HG03342 (cell line): ENCODE results near the gene FCN3.
"Not testable (repeated sequence)": the region's sequence is repeated elsewhere in the genome, so short reads cannot be mapped to it uniquely, and the experiment has no call there.

ENCODE experiments used
- ATAC-seq: cut with Tn5 transposase; IDR thresholded peaks from one replicate; pipeline ENCODE4 v1.9.1; 2021; ENCODE audit warnings: mild to moderate bottlenecking, moderate library complexity; ENCODE audit not compliant: unreplicated experiment

Gene FCN3

GRCh38 chr1:27399251-27400025 lies 24.8 kb upstream of the FCN3 start:
- ATAC-seq: no peak

GRCh38 chr1:27398405-27399149 lies 24.0 kb upstream of the FCN3 start:
- no peak for ATAC-seq

GRCh38 chr1:27397749-27398148 lies 23.1 kb upstream of the FCN3 start:
- ATAC-seq: no peak

- ATAC-seq: no peak
These were observed 22.5 kb upstream of the FCN3 start for GRCh38 chr1:27397110-27397509.

- ATAC-seq: no peak
These were observed 21.0 kb upstream of the FCN3 start for GRCh38 chr1:27395441-27396195.

GRCh38 chr1:27394925-27395324 lies 20.3 kb upstream of the FCN3 start:
- no peak for ATAC-seq

- ATAC-seq: no peak
These were observed 19.6 kb upstream of the FCN3 start for GRCh38 chr1:27394282-27394658.

GRCh38 chr1:27393641-27394281 lies 19.1 kb upstream of the FCN3 start:
- ATAC-seq: no peak

- no peak for ATAC-seq
These were observed 18.4 kb upstream of the FCN3 start for GRCh38 chr1:27392778-27393635.

- peak; percentile 73 for ATAC-seq
These were observed 17.6 kb upstream of the FCN3 start, which contains the start of gene GPR3 for GRCh38 chr1:27392096-27392777. TSS of gene GPR3 (plus strand) at chr1:27392622. CDS start at chr1:27393799, 1,177 bp downstream.

- no peak for ATAC-seq
These were observed 17.0 kb upstream of the FCN3 start for GRCh38 chr1:27391511-27392095.

- ATAC-seq: no peak
These were observed 13.8 kb upstream of the FCN3 start for GRCh38 chr1:27388337-27389005.

- not testable (repeated sequence) for ATAC-seq
These were observed 10.2 kb upstream of the FCN3 start for GRCh38 chr1:27384797-27385196.

GRCh38 chr1:27383661-27384060 lies 9.0 kb upstream of the FCN3 start:
- no peak for ATAC-seq

GRCh38 chr1:27383039-27383605 lies 8.5 kb upstream of the FCN3 start, which contains the start of gene CD164L2:
TSS of gene CD164L2 (minus strand) at chr1:27383333. CDS start at chr1:27383239, 94 bp downstream.
- no peak for ATAC-seq

GRCh38 chr1:27381969-27382762 lies 7.5 kb upstream of the FCN3 start:
- no peak for ATAC-seq
